Activated B cell treated with CpG ODN at 0.5 μM for 24 hours (primary cell): Measurements from ENCODE around the gene PTPRD. TPM values are rescaled to one million over a fixed set of nuclear protein-coding genes. Genes with fewer than 3 reads are reported as not detected.
"Not testable (repeated sequence)": the region's sequence is repeated elsewhere in the genome, so short reads cannot be mapped to it uniquely, and the experiment has no call there.

Source experiments
- ATAC-seq: fragments of 200-7000 bp; cut with Tn5 transposase; one replicate; pipeline ENCODE4 v1.10.0; 2021; ENCODE audit warnings: low read depth, mild to moderate bottlenecking, moderate library complexity
- CTCF ChIA-PET: fragments of 350-600 bp; sonication (Branson Sonifier 250); formaldehyde crosslinking; loops from one replicate; lab custom pipeline; 2021; ENCODE audit warnings: antibody characterized with exemption; lab: Charles Lee
- POLR2A ChIA-PET: fragments of 350-600 bp; sonication (Branson Sonifier 250); formaldehyde crosslinking; loops from one replicate; lab custom pipeline; 2021; ENCODE audit warnings: antibody characterized with exemption; lab: Charles Lee
- DNase-seq: peaks from one replicate; pipeline ENCODE4 v3.0.0; 2022
- H3K27ac Mint-ChIP-seq: one replicate; pipeline ENCODE4 v1.8.0; 2020; ENCODE audit warnings: mixed read lengths
- H3K27me3 Mint-ChIP-seq: one replicate; pipeline ENCODE4 v1.8.0; 2021; ENCODE audit warnings: mixed read lengths
- H3K36me3 Mint-ChIP-seq: one replicate; pipeline ENCODE4 v1.8.0; 2021; ENCODE audit warnings: low read depth, mixed read lengths
- H3K4me1 Mint-ChIP-seq: one replicate; pipeline ENCODE4 v1.8.0; 2021; ENCODE audit warnings: mixed read lengths
- H3K4me3 Mint-ChIP-seq: one replicate; pipeline ENCODE4 v1.8.0; 2020; ENCODE audit warnings: mild to moderate bottlenecking, mixed read lengths
- H3K9me3 Mint-ChIP-seq: one replicate; pipeline ENCODE4 v1.8.0; 2020; ENCODE audit warnings: mixed read lengths
- intact Hi-C: fragments of 100-400 bp; cut with micrococcal nuclease; formaldehyde crosslinking; loops from one replicate; pipeline ENCODE4 v1.15.1; 2024
- total RNA-seq: library from RNA; stranded (reverse); gene quantifications from 2 replicates; pipeline ENCODE4 v1.2.3, GENCODE V29; 2022
- TF ChIP-seq, protein P1 (sequence below): fragments of 200-600 bp; IDR thresholded peaks from one replicate; pipeline ENCODE4 v1.8.0; 2022; ENCODE audit warnings: antibody characterized with exemption, mild to moderate bottlenecking

PTPRD gene
- total RNA-seq, 1 donor from 2014 or later, result 0.04 TPM

DNA sequence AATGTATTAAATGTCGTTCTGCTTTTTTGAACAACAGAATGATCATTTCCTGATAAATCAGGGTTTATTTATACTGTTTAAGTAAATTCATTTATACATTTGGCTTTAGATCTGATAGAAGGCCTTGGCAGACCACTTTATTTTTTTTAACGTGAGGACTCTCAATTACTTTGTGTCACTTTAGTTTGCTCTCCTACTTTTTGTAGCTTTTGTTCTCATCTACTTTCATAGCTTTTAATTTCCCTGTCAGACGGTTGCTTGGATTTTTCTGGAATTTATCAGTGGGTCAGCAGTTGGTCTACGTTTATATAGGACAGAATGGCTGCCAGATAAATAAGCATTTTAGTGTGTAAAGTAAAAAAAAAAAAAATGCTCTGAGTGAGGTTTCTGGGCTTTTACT is 1910.9 kb downstream of the PTPRD start:
- Mint-ChIP-seq H3K27me3 (no peaks in the 10 kb centered on the region), H3K4me3 (no peak overlapping the region), H3K36me3 (no peaks in the 10 kb centered on the region), H3K27ac (no peak overlapping the region), H3K9me3 (no peaks in the 10 kb centered on the region), H3K4me1 (no peaks in the 10 kb centered on the region)
- intact Hi-C loops, result no loop called here
- no peak for DNase-seq
- CTCF ChIA-PET, result no interaction called here
- ATAC-seq, result no peak
- TF ChIP-seq, protein P1, sequence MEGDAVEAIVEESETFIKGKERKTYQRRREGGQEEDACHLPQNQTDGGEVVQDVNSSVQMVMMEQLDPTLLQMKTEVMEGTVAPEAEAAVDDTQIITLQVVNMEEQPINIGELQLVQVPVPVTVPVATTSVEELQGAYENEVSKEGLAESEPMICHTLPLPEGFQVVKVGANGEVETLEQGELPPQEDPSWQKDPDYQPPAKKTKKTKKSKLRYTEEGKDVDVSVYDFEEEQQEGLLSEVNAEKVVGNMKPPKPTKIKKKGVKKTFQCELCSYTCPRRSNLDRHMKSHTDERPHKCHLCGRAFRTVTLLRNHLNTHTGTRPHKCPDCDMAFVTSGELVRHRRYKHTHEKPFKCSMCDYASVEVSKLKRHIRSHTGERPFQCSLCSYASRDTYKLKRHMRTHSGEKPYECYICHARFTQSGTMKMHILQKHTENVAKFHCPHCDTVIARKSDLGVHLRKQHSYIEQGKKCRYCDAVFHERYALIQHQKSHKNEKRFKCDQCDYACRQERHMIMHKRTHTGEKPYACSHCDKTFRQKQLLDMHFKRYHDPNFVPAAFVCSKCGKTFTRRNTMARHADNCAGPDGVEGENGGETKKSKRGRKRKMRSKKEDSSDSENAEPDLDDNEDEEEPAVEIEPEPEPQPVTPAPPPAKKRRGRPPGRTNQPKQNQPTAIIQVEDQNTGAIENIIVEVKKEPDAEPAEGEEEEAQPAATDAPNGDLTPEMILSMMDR, result no peak
- POLR2A ChIA-PET, result no interaction called here

DNA sequence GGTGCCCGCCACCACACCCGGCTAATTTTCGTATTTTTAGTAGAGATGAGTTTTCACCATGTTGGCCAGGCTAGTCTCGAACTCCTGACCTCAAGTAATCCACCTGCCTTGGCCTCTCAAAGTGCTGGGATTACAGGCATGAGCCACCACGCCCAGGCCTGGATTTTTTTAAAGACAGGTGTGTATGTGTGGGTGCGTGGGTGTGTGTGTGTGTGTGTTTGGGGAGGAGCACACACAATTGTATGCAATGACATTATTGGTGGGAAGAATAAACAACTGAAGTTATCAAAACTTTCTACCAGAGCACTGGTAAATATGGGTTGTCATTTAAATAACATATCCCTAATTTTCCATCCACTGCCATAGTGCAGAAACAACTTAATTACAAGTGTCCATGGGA is 1915.2 kb downstream of the PTPRD start:
- intact Hi-C loops, H3K27ac Mint-ChIP-seq, ATAC-seq, H3K9me3 Mint-ChIP-seq, H3K4me3 Mint-ChIP-seq, CTCF ChIA-PET, DNase-seq, H3K4me1 Mint-ChIP-seq, POLR2A ChIA-PET, H3K36me3 Mint-ChIP-seq, H3K27me3 Mint-ChIP-seq: not testable (repeated sequence)

- Mint-ChIP-seq H3K36me3 (no peaks in the 10 kb centered on the region), H3K27me3 (no peaks in the 10 kb centered on the region), H3K4me1 (no peaks in the 10 kb centered on the region), H3K9me3 (no peaks in the 10 kb centered on the region), H3K27ac (no peak overlapping the region), H3K4me3 (no peak overlapping the region)
- no peak for ATAC-seq
- ChIA-PET POLR2A (no interaction called here), CTCF (no interaction called here)
- intact Hi-C loops, result no loop called here
- TF ChIP-seq, protein P1, result no peak
- no peak for DNase-seq
Measured at GRCh38 chr9:8696516-8696915, 1916.3 kb downstream of the PTPRD start.

DNA sequence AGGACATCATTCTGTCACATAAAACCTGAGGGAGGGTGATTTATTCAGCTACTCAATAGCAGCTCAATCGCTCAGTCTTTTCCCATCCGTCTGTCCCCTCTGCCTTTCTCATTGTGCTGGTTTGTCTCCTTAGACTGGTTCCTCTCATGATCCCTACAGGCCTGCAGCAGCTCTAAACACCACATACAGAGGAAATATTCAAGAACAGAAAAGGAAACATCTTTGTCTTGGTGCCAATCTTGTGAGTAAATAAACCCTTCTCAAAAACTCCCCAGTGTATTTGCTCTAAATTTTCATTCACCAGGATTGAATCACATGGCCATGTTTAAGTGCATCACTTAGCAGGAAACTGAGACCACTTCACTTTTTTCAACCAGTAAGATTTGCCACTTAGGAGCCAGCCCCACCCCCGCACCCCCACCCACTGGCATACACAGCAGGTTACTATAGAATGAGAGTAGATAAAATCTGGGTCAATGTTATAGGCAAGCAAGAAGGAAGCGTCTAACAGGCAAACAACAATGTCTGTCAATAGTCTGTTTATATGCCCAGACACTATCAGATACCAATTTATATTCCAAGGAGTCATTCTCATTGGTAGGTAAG is 1917.7 kb downstream of the PTPRD start:
- DNase-seq, result no peak
- no peaks in the 10 kb centered on the region for H3K4me1 Mint-ChIP-seq
- CTCF ChIA-PET, result no interaction called here
- intact Hi-C loops, result no loop called here
- no peak for ATAC-seq
- TF ChIP-seq, protein P1, result no peak
- POLR2A ChIA-PET, result no interaction called here
- H3K27me3 Mint-ChIP-seq, result no peaks in the 10 kb centered on the region
- no peak overlapping the region for H3K27ac Mint-ChIP-seq
- no peaks in the 10 kb centered on the region for H3K9me3 Mint-ChIP-seq
- H3K36me3 Mint-ChIP-seq, result no peaks in the 10 kb centered on the region
- no peak overlapping the region for H3K4me3 Mint-ChIP-seq

DNA sequence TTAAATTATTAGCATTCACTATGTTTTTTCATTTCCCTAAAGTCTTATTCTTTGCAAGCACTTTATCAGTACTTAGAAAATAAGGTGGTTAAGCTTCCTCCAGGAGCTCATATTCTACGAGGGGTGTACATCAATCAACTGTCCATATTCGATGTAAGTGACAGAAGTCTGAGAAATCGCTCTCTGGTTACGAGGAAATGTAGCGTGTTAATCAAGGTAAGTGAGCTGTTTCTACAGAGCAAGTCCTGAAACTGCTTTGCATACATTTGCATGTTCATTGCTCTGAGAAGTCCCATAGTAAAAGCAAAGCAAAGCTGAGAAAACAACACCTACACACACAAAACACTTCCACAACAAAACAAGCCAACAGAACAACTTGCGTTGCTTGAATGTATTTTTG is 1919.3 kb downstream of the PTPRD start:
- no peaks in the 10 kb centered on the region for H3K27me3 Mint-ChIP-seq
- ChIA-PET CTCF (no interaction called here), POLR2A (no interaction called here)
- H3K4me3 Mint-ChIP-seq, result no peak overlapping the region
- peaks cover 2% of the 10 kb centered on the region for H3K9me3 Mint-ChIP-seq
- H3K27ac Mint-ChIP-seq, result no peak overlapping the region
- intact Hi-C loops, result no loop called here
- TF ChIP-seq, protein P1, result no peak
- ATAC-seq (no peak), DNase-seq (no peak)
- no peaks in the 10 kb centered on the region for H3K4me1 Mint-ChIP-seq
- no peaks in the 10 kb centered on the region for H3K36me3 Mint-ChIP-seq

DNA sequence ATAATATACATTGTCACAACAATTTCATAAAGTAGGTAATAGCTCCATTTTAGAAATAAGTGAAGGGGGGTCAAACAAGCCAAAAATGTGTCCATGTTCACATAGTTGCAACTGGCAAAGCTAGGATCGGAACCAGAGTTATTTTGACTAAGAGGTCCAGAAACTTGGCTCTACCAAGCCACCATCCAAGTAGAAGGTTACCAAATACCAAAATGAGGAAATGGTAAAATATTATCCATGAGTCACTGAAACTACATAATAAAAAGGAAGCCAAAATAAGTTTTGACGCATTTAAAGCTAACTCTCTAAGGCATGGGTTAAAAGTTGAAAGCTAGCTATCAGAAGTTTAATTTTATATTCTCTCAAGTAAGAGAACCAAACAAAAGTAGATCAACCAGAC is 1926.3 kb downstream of the PTPRD start:
- no peaks in the 10 kb centered on the region for H3K36me3 Mint-ChIP-seq

More for the DNA sequence above, 1926.3 kb downstream of the PTPRD start:
- DNase-seq (no peak), ATAC-seq (no peak)
- TF ChIP-seq, protein P1, result no peak
- peaks cover 2% of the 10 kb centered on the region for H3K9me3 Mint-ChIP-seq
- ChIA-PET CTCF (no interaction called here), POLR2A (no interaction called here)
- H3K27me3 Mint-ChIP-seq, result no peaks in the 10 kb centered on the region
- H3K4me1 Mint-ChIP-seq, result no peaks in the 10 kb centered on the region
- intact Hi-C loops, result no loop called here
- no peak overlapping the region for H3K4me3 Mint-ChIP-seq
- H3K27ac Mint-ChIP-seq, result no peak overlapping the region
